Measurements from ENCODE around the gene C3orf22. TPM values are rescaled to one million over a fixed set of nuclear protein-coding genes. Genes with fewer than 3 reads are reported as not detected.

Gene C3orf22
- total RNA-seq, 1 donor from 2014 or later: not detected

- no peak for TF ChIP-seq CTCF (conservative IDR thresholded peaks at IDR 0.05; ENCODE audit: low read depth, low read length)
- no peak for DNase-seq (ENCODE audit: low read depth)
These were observed 1.4 kb downstream of the C3orf22 start for GRCh38 chr3:126557415-126557745.

GRCh38 chr3:126556637-126557414 lies 1.9 kb downstream of the C3orf22 start:
- no peak overlapping the region for H3K4me3 ChIP-seq (ENCODE audit: low read depth, low read length)
- no peak for TF ChIP-seq CTCF (conservative IDR thresholded peaks at IDR 0.05; ENCODE audit: low read depth, low read length)
- no peak for DNase-seq (ENCODE audit: low read depth)

More at GRCh38 chr3:126557415-126557745, 1.4 kb downstream of the C3orf22 start:
- H3K4me3 ChIP-seq (ENCODE audit: low read depth, low read length): no peak overlapping the region

GRCh38 chr3:126555795-126556636 lies 2.7 kb downstream of the C3orf22 start:
- H3K4me3 ChIP-seq (ENCODE audit: low read depth, low read length): no peak overlapping the region
- DNase-seq (ENCODE audit: low read depth): no peak
- TF ChIP-seq CTCF (conservative IDR thresholded peaks at IDR 0.05; ENCODE audit: low read depth, low read length): no peak

- TF ChIP-seq CTCF (conservative IDR thresholded peaks at IDR 0.05; ENCODE audit: low read depth, low read length): no peak
- no peak for DNase-seq (ENCODE audit: low read depth)
- H3K4me3 ChIP-seq (ENCODE audit: low read depth, low read length): no peak overlapping the region
These were observed 3.9 kb downstream of the C3orf22 start for GRCh38 chr3:126554560-126555525.

GRCh38 chr3:126553284-126554084 lies 5.2 kb downstream of the C3orf22 start:
- no peak for DNase-seq (ENCODE audit: low read depth)
- TF ChIP-seq CTCF (conservative IDR thresholded peaks at IDR 0.05; ENCODE audit: low read depth, low read length): no peak
- H3K4me3 ChIP-seq (ENCODE audit: low read depth, low read length): no peak overlapping the region

Measured in epithelial cell of proximal tubule (primary cell).